AG08396 (cell line): Measurements from ENCODE around the gene KCNK6.

Source experiments
- DNase-seq: peaks from one replicate; pipeline ENCODE4 v3.0.0; 2012; ENCODE audit warnings: low spot score, mixed read lengths

Gene KCNK6

DNA sequence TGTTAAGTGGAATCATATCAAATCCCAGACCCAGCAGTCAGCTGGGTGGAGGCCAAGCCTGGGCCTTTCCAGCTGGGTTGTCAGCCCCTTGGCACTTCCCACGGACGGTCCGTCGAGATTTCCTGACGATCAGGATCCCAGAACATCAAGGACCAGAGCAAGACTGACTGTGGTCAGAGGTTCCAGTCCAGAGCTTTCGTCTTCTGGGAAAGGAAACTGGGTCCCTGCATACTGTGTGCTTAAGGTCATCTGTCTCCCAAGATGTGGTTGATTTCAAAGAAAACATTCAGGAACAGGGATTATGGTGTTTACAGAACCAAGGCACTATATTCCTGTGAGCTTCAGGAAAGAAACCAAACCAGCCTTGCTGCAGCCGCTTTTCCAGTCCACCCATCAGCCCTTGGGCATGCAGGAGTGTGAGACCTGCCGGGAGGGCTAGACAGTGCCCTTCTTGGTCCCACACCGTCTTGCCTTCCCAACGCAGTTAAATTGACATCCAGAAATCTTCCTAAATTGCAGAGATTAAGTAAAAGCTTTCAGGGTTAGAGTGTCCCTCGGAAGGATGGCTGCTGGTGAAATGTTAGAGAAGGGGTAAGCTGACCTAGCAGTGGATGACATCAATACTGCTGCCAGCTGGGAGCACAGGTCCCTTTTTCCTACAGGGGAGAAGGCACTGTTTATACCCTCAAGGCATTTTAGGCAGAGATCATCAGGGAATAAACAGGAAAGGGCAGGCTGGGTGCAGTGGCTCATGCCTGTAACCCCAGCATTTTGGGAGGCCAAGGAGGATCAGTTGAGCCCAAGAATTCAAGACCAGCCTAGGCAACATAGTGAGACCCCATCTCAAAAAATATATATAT lies 20.6 kb upstream of the KCNK6 start:
- no peak for DNase-seq

DNA sequence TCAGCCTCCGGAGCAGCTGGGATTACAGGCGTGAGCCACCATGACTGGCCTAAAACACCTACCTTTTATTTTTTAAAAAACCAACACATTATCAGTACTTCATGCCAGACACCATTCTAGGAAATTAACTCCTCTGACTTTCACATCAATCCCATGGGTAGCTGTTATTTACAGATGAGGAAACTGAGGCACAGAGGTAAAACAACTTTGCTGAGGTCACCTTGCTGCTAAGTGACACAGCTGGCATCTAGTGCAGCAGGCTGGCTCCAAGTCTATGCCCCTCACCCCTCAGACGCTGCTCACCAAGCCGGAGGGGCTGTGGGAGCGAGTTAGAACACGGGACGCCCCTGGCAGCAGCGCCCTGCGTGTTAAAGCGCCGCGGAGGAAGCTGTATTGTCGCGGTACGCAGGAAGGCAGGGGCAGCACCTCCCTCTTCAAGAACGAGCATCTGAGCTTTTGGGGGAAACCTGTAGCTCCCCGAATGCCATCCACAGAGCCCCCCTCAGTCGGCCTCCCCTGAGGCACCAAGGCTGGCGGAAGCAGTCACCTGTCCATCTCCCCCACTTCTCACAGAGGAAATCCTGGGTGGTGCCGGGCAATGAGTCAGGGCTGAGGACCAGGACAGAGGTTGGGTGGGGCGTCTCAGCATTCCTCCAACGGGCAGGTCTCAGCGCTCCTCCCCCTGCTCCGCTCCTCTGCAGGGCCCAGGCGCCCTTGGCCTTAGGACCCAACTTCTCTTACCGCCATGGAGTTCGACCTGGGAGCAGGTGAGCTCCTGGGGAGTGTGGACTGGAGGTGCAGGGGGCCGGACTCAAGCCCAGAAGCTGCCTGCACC lies 15.9 kb upstream of the KCNK6 start, which contains the start of gene C19orf33:
Gene C19orf33 (plus strand): TSS at position 735 of the 835 bp plus-strand sequence. CDS start 11 bp downstream, at position 746.
- DNase-seq = no peak

DNA sequence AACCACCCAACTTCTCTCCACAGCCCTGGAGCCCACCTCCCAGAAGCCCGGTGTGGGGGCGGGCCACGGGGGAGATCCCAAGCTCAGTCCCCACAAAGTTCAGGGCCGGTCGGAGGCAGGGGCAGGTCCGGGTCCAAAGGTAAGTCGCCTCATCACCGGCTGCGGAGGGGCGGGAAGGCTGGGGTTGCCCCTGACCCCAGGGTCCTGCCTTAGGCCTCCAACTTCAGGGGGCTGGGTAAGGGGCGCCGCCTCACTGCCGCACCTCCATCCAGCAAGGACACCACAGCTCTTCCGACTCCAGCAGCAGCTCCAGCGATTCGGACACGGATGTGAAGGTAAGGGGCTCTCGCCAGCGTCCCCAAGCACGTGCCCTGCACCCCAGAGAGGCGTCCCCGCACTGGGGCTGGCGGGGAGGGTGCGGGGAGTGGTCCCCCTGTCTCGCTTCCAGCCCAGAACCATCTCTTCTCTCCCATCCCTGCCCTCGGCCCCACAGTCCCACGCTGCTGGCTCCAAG lies 15.2 kb upstream of the KCNK6 start:
- DNase-seq = no peak

DNA sequence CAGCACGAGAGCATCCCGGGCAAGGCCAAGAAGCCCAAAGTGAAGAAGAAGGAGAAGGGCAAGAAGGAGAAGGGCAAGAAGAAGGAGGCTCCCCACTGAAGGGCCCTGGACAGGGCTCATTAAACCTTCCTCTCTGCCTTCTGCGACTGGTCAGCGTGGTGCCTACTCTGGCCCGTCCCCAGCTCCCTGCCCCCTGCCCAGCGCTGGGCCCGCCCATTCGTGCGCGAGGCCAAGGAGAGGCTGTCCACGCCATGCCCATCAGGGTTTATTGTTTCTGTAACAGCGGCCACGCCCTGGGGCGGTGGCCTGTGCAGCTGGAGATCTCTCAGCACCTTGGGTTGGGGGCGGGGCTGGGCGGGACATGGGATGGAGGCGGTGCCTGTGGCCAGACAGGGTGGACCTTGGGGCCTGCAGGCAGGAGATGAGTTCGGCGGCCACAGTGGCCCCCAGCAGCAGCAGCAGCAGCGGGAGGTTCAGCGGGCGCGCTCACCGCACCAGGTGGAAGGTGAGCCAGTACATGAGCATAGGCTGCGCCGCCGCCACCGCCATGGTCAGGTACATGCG lies 14.7 kb upstream of the KCNK6 start:
- DNase-seq = no peak

DNA sequence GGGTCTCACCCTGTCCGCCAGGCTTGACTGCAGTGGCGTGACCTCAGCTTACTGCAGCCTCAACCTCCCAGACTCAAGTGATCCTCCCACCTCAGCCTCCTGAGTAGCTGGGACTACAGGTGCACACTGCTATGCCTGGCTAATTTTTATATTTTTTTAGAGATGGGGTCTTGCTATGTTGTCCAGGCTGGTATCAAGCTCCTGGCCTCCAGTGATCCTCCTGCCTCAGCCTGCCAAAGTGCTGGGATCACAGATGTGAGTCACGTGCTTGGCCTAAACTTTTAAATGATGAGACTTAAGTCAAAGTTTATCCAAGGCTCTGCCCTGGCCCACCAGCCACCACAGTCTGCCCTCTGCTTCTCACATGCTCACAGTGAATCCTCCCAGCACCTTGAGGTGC lies 13.4 kb upstream of the KCNK6 start:
- DNase-seq = no peak

DNA sequence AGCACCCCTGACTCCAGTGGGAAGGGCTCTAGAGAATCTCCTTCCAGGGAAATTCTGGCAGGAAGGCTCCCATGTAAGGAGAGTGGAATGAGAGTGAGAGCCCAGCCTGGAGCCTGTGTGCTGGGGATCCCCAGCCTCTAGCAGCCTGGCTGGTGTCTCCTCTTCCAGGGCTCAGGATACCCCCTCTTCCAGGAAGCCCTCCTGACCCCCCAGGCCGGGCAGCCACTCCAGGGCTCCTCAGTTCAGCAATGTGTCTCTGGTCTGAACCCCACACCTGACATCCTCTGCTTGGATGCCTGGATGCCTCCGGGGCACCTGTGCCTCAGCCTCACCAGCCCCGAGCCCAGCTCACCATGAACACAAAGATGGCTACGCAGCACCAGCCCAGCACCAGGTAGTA lies 12.6 kb upstream of the KCNK6 start:
- no peak for DNase-seq

DNA sequence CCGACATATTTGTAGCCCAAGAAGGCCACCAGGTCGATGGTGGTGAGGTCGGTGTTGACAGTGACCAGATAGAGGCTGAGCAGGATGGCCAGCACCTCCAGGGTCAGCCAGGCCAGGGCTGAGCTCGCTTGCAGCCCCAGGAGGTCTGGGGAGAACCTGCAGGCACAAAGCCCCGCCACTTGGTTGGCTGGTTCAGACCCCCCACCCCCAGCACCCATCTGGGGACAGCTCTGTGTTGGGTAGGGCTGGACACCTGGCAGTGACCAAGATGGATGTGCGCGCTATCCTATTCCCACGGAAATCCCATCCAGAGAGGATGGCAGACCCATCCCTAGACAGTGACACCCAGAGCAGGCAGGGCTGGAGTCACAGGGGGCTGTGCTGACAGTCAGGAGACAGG lies 12.0 kb upstream of the KCNK6 start:
- no peak for DNase-seq

DNA sequence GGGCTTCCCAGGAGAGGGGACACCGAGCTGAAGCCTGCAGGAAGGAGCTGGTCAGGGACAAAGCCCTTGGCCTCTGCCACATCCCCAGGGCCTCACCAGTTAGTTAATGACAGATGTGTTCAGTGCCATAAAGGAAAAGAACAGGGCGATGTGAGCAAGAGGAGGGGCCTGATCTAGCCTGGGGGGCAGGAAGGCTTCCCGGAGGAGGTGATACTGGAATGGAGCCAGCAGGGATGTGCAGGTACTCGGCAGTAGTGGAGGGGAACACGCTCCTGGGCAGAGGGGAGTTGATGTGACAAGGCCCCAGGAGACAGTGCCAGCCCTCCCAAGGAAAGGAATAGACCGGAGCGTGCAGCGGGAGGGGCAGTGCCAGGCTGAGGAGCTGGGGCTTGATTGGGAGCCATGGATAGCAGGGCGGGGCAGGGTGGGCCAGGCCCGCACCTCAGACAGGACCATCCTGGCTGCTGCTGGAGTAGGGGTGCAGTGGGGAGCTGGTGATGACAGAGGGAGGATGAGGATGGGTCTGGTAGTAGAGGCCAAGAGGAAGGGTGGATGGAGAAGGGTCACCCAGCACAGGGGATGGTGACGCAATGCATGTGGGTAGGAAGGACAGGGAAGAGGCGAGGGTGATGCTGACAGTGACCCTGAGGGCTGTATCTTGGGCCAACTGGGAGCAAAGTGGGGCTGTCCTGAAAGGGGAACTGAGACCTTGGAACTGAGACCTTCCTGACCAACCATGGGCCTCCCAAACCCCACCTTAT lies 11.5 kb upstream of the KCNK6 start:
- DNase-seq = no peak

DNA sequence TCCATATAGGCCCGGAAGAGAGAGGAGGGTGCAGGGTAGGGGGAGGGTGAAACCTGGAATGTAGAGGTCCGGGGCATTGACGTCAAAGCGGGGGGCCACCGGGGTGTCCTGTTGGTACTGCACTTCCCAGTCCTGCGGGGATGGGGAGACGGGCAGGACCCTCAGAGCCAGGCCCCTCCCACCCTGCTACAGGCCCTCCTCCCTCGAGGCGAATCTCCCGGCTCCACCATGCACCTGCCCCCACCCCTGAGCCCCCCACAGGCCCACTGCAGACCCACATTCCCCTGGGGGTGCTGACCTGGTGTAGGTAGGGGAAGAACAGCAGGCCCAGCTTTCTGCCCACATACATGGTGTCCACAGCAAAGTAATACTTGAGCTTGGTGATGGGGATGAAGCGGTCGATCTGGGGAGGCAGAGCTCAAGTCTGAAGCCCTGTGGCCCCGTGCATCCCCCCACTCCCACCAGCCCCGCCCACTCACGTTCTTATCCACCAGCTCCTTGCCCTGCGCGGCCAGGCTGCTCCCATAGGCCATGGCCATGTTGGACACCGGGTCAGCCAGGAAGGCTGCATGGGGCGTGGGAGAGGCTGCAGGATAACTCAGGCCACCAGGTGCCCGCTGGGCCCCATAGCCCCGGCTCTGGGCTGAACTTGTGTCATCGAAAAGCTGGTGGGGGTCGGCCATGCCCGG lies 10.6 kb upstream of the KCNK6 start:
- no peak for DNase-seq

DNA sequence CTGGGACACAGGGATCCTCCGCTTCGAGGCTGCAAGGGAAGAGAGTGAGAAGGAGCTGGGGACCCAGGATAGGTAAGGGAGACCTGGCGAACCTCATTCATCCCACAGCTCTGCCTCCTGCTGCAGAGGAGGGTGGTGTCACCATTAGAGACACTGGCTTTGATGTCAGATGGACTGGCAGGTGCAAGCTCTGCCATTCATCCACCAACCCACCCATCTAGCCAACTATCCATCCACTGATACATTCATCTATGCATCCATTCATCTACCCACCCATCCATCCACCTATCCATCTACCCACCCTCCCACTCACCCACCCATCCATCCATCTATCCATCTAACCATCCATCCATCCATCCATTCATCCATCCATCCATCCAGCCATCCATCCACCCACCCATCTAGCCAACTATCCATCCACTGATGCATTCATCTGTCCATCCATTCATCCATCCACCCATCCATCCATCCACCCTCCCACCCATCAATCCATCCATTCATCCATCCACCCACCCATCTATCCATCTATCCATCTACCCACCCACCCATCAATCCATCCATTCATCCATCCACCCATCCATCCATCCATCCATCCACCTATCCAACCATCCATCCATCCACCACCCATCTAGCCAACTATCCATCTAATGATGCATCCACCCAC lies 9.9 kb upstream of the KCNK6 start:
- no peak for DNase-seq

DNA sequence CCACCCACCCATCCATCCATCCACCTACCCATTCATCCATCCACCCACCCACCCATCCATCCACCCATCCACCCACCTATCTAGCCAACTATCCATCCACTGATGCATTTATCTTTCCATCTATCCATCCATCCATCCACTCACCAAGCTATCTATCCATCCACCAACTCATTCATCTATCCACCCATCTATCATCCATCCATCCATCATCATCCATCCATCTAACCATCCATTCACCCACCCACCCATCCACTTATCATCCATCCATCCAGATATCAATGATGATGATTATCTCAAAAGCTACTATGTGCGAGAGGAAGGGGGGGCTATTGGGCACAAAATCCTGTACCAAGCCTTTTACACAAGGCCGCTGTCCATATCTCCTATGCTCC lies 9.4 kb upstream of the KCNK6 start:
- no peak for DNase-seq

DNA sequence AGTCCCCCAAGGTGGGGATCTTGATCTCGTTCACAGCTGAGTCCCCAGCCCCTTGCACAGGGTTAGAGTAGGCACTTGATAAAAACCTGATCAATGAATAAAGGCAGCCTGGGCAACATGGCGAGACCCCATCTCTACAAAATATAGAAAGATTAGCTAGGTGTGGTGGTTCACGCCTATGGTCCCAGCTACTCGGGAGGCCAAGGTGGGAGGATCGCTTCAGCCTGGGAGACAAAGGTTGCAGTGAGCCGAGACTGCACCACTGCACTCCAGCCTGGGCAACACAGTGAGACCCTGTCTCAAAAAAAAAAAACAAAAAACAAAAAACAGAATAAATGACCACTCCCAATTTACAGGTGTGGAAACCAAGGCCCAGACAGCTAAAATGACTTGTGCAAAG lies 8.7 kb upstream of the KCNK6 start:
- no peak for DNase-seq

DNA sequence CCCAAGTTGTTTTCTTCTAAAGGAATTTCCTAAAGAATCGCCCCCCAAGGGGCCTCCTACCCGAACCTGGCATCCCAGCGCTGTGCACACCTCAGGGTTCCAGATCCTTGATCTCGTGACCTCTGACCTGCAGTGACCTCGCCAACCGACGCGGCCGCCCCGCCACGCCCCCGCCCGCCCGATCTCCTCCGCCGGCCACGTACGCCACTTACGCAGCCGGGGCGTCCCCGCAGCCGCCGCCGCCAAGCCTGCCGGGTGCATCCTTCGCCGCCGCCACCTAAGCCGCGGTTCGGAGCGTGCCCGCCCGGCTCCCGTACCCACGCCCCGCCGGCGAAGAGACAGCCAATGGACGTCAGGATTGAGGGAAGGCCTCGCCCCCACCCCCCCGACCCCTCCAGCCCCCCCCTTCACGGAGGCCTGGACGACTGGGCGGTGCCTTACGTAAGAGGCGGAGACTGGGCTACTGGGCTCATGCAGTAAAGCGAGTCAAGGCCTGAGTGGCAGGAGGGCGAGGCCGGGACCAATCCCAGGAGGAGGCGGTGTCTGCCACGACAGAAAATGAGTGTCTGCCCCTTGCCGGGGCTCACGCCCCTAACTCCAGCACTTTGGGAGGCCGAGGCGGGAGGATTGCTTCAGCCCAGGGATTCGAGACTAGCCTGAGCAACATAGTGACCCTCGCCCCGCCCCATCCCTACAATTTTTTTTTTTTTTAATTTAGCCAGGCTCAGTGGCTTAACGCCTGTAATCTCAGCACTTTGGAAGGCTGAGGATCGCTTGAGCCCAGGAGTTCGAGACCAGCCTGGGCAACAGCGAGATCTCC lies 3.8 kb upstream of the KCNK6 start, which contains the start of gene YIF1B:
Gene YIF1B (minus strand): TSS at position 291 of the 820 bp plus-strand sequence. CDS start 30 bp downstream, at position 261.
- DNase-seq = peak; percentile 99

DNA sequence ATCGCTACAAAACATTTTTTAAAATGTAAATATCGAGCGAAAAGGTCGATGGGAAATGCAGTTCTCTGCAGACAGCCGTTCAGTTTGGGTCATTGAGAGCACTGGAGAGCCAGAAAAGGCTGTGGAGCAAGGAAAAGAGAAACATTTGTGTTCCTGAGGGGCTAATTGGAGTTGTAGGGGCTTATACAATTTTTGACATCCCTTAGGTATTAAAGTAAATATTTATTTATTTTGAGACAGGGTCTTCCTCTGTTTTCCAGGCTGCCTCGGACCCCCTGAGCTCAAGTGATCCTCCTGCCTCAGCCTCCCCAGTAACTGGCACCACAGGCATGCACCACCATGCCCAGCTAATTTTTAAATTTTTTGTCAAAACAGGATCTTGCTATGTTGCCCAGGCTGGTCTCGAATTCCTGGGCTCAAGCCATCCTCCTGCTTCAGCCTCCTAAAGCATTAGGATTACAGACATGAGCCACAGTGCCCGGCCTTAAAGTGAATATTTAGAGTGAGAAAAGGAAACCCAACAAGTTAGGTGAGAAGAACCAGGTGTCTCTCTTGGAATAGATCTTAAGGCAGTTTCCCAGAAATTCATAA lies 3.1 kb upstream of the KCNK6 start:
- no peak for DNase-seq

DNA sequence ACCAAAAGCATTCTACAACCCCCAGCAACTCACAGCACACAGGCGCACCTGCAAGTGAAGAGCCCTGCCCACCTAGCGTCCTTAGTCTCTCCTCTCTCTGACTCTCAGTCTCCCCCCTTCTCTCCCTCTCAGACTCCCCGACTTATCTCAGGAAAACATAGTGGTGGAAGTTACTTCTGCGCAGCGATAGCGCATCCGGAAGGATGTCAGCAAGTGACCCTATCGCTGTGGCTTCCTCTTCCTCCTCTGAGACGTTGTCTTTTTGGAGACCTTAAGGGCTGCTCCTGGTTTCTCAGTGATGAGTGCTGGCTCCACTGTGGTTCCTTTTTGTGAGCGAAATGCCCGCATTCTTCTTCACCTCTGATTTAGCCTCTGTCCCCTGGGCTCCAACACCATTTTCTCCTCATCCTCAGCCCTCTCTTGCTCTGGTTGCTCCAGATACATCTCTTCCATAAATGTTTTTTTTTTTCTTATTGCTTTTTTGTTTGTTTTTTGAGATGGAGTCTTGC lies 2.5 kb upstream of the KCNK6 start:
- no peak for DNase-seq

DNA sequence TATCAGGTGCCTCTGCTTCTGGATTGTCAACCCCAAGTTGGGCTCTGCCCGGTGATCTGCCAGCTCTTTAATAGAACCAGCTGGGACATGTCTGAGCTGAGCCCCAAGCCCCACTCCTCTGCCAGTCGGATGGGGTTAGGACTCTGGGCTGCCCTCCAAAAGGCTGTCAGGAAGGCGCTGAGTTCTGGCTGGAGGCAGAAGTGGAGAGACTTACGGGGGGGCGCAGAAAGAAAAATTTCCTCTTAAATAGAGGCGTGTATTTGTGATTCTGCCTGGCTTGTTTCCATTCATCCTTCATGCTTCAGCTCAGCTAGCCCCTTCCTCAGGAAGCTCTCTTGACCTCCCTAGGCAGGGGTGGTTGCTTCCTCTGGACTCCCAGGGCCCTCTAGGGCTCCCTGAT lies 985 bp upstream of the KCNK6 start:
- no peak for DNase-seq

DNA sequence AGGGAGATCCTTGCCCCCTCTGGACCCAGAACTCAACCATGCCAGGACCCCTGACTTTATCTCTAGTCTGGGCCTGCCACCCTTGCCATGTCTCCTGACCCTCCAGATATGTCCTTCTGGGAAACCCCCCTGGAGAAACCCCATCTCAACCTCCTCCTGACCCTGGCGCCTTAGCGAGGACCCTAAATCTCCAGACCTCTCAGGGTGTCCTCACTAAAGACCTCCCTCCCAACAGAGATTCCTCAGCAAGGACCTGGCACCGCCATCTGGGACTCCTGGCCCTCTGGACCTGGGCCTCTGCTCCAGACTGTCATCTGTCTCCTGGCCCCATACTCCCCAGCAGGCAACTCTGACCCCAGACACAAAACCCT lies 1.3 kb downstream of the KCNK6 start:
- no peak for DNase-seq

DNA sequence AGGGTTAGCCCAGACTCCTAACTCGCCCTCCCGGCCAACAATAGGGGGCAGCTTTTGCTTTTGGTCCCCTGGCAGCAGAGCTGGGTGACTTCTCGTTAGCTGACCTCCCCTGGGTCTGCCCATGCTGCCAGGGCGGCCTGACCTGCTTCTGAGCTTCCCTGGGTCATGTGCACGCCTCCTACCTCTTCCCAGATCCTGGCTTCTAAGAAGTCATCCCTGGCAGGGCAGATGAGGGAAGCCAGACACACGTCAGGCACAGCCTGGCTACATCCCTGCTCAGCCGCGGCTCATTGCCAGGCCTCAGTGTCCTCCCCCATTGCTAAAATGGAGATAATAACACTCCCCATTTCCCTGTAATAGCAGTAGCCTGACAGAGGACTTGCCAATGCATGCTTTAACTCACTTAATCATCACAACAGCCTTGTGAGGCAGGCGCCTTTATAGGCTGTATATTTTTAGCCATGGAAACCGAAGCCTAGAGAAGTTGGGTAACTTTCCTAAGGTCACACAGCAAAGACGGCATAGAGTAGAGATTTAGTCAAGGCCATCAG lies 2.1 kb downstream of the KCNK6 start:
- peak; percentile 57 for DNase-seq

DNA sequence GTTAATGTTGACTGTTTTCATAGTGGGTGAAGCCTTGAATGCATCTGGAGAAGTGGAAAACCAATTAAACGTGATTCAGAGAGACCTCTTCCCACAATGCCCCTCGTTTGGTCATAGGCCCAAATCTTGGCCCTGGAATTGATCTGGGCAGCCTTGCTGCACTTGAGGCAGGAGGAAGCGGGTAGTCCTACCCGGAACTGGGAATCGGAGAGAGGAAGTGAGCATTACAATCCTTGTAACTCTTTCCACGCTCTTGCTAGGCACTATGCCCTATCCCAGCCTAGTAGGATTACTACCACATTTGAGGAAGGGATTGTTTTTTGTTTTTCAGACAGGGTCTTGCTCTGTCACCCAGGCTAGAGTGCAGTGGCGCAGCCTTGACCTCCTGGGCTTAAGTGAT lies 3.6 kb downstream of the KCNK6 start:
- no peak for DNase-seq
